H1 (cell line): ENCODE measurements around the gene TGM5. TPM values are rescaled to one million over a fixed set of nuclear protein-coding genes. Genes with fewer than 3 reads are reported as not detected.

ENCODE experiments used
- CHD2 ChIP-seq: IDR thresholded peaks from 2 replicates; pipeline ENCODE4 v1.6.1; 2012; ENCODE audit warnings: low read length, improper control_type of control experiment
- EP300 ChIP-seq, 2 experiments: IDR thresholded peaks; 1 replicate in 1 of 2; 2 replicates in 1 of 2; pipeline ENCODE4 v1.6.1; 2011 to 2012; ENCODE audit warnings: low read depth in 2 of 2, low read length in 2 of 2, mild to moderate bottlenecking in 2 of 2, borderline replicate concordance in 1 of 2, inconsistent platforms in 1 of 2, moderate library complexity in 1 of 2
- KDM4A ChIP-seq: IDR thresholded peaks from one replicate; pipeline ENCODE4 v1.7.1; 2012; ENCODE audit warnings: low read depth, mild to moderate bottlenecking, moderate library complexity, low read length, inconsistent platforms; ENCODE audit not compliant: severe bottlenecking
- TAF7 ChIP-seq: optimal IDR thresholded peaks from 2 replicates; pipeline ENCODE3; 2011; ENCODE audit warnings: low read depth, mild to moderate bottlenecking, inconsistent platforms, low read length, moderate library complexity, borderline replicate concordance
- polyA plus RNA-seq, 7 experiments: library from polyadenylated mRNA; depleted of rRNA in 3 of 7; stranded (reverse) in 5 of 7; unstranded in 2 of 7; fragments of >200 nt in 5 of 7; fragments of 200-250 nt in 2 of 7; gene quantifications; 1 replicate in 5 of 7; 2 replicates in 1 of 7; 4 replicates in 1 of 7; pipeline versions ENCODE4 v1.2.1 to v1.2.3, GENCODE V29; 2011 to 2013; ENCODE audit warnings: missing spikeins in 2 of 7, mixed read lengths in 2 of 7
- total RNA-seq: library from RNA; stranded (reverse); fragmentation: NEBNext Ultra II Directional; extraction: Animal tissue kit (Norgen Biotek cat#: 25700); gene quantifications from 2 replicates; pipeline ENCODE4 v1.2.1, GENCODE V29; 2021
- TF ChIP-seq, protein P1 (sequence below): fragments of 300-600 bp; sonication (generic); IDR thresholded peaks from 2 replicates; pipeline ENCODE4 v1.7.1; 2012; ENCODE audit warnings: low read length, moderate library complexity, mild to moderate bottlenecking, inconsistent platforms; ENCODE audit not compliant: insufficient replicate concordance

The TGM5 gene
- total and polyA plus RNA-seq, 2 of the 8 experiments (the other 6 are each of a cell fraction or from before 2014, with no cell fraction given), result not detected

GRCh38 chr15:43260011-43260615, 6.6 kb downstream of the TGM5 start (continued):
- TF ChIP-seq, protein P1, sequence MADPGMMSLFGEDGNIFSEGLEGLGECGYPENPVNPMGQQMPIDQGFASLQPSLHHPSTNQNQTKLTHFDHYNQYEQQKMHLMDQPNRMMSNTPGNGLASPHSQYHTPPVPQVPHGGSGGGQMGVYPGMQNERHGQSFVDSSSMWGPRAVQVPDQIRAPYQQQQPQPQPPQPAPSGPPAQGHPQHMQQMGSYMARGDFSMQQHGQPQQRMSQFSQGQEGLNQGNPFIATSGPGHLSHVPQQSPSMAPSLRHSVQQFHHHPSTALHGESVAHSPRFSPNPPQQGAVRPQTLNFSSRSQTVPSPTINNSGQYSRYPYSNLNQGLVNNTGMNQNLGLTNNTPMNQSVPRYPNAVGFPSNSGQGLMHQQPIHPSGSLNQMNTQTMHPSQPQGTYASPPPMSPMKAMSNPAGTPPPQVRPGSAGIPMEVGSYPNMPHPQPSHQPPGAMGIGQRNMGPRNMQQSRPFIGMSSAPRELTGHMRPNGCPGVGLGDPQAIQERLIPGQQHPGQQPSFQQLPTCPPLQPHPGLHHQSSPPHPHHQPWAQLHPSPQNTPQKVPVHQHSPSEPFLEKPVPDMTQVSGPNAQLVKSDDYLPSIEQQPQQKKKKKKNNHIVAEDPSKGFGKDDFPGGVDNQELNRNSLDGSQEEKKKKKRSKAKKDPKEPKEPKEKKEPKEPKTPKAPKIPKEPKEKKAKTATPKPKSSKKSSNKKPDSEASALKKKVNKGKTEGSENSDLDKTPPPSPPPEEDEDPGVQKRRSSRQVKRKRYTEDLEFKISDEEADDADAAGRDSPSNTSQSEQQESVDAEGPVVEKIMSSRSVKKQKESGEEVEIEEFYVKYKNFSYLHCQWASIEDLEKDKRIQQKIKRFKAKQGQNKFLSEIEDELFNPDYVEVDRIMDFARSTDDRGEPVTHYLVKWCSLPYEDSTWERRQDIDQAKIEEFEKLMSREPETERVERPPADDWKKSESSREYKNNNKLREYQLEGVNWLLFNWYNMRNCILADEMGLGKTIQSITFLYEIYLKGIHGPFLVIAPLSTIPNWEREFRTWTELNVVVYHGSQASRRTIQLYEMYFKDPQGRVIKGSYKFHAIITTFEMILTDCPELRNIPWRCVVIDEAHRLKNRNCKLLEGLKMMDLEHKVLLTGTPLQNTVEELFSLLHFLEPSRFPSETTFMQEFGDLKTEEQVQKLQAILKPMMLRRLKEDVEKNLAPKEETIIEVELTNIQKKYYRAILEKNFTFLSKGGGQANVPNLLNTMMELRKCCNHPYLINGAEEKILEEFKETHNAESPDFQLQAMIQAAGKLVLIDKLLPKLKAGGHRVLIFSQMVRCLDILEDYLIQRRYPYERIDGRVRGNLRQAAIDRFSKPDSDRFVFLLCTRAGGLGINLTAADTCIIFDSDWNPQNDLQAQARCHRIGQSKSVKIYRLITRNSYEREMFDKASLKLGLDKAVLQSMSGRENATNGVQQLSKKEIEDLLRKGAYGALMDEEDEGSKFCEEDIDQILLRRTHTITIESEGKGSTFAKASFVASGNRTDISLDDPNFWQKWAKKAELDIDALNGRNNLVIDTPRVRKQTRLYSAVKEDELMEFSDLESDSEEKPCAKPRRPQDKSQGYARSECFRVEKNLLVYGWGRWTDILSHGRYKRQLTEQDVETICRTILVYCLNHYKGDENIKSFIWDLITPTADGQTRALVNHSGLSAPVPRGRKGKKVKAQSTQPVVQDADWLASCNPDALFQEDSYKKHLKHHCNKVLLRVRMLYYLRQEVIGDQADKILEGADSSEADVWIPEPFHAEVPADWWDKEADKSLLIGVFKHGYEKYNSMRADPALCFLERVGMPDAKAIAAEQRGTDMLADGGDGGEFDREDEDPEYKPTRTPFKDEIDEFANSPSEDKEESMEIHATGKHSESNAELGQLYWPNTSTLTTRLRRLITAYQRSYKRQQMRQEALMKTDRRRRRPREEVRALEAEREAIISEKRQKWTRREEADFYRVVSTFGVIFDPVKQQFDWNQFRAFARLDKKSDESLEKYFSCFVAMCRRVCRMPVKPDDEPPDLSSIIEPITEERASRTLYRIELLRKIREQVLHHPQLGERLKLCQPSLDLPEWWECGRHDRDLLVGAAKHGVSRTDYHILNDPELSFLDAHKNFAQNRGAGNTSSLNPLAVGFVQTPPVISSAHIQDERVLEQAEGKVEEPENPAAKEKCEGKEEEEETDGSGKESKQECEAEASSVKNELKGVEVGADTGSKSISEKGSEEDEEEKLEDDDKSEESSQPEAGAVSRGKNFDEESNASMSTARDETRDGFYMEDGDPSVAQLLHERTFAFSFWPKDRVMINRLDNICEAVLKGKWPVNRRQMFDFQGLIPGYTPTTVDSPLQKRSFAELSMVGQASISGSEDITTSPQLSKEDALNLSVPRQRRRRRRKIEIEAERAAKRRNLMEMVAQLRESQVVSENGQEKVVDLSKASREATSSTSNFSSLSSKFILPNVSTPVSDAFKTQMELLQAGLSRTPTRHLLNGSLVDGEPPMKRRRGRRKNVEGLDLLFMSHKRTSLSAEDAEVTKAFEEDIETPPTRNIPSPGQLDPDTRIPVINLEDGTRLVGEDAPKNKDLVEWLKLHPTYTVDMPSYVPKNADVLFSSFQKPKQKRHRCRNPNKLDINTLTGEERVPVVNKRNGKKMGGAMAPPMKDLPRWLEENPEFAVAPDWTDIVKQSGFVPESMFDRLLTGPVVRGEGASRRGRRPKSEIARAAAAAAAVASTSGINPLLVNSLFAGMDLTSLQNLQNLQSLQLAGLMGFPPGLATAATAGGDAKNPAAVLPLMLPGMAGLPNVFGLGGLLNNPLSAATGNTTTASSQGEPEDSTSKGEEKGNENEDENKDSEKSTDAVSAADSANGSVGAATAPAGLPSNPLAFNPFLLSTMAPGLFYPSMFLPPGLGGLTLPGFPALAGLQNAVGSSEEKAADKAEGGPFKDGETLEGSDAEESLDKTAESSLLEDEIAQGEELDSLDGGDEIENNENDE, result no peak
- TF ChIP-seq EP300 (IDR thresholded peaks at IDR 0.05; ENCODE audit: borderline replicate concordance in 1 of 2, low read depth in 2 of 2, low read length in 2 of 2), result no peak
- no peak for TF ChIP-seq TAF7
- no peak for TF ChIP-seq KDM4A
- no peak for TF ChIP-seq CHD2
